Heart left ventricle (tissue), 13 donors: ENCODE data around the gene VPS13C.

Source experiments
- CTCF ChIP-seq, 12 donors: fragments of 200-600 bp; sonication (generic) in 4 of 12; IDR thresholded peaks; one replicate each; pipeline versions ENCODE4 v1.5.0 to v1.8.0; 2018 to 2022; ENCODE audit warnings: antibody characterized with exemption in 12 of 12, mild to moderate bottlenecking in 5 of 12
- POLR2A ChIP-seq, 2 donors: fragments of 450-650 bp; IDR thresholded peaks; one replicate each; pipeline ENCODE4 v1.6.1; 2017; ENCODE audit warnings: antibody characterized with exemption in 2 of 2, mild to moderate bottlenecking in 2 of 2, moderate library complexity in 2 of 2
- donor health status: ischemic (EF 13 %, LVEDD 7.1; RV severe dilation, severe dysfunction).
- donor health status: DM: no; HTN: yes; CAD: no.
- donor health status: DM: no; HTN: no; CAD: no.
- donor health status: ischemic (EF 25% LVEDD 6.9; RV normal size, moderate dysfunction).
- donor health status: ischemic (EF 25% LVEDD 5.7; RV mildly dilated, moderate dysfunction).
- donor health status: ischemic (EF 35%, LVEDD 5.7; RV mildly dilated, moderate dysfunction).
- donor health status: nonischemic (EF 11% LVEDD 7.7; RV severe dilation, severe dysfunction).
- donor health status: DM: yes; HTN: yes; CAD: no.
- donor health status: PGD.
- donor health status: ischemic (EF 29% LVEDD 5.4; RV normal size, mild dysfunction).
- donor health status: nonischemic (EF 23%, LVEDD 6.1; RV moderate dilation, normal function).

- no peak for TF ChIP-seq CTCF (IDR thresholded peaks at IDR 0.05)
- TF ChIP-seq POLR2A (IDR thresholded peaks at IDR 0.05): no peak
Observed at GRCh38 chr15:61978225-61978624, 82.0 kb downstream of the VPS13C start.
